ENCODE data around the gene SLC27A5.
A peak's percentile ranks its signal among the peaks of the same experiment; 100 is the strongest.
"Not testable (repeated sequence)": the region's sequence is repeated elsewhere in the genome, so short reads cannot be mapped to it uniquely, and the experiment has no call there.

Gene SLC27A5

DNA sequence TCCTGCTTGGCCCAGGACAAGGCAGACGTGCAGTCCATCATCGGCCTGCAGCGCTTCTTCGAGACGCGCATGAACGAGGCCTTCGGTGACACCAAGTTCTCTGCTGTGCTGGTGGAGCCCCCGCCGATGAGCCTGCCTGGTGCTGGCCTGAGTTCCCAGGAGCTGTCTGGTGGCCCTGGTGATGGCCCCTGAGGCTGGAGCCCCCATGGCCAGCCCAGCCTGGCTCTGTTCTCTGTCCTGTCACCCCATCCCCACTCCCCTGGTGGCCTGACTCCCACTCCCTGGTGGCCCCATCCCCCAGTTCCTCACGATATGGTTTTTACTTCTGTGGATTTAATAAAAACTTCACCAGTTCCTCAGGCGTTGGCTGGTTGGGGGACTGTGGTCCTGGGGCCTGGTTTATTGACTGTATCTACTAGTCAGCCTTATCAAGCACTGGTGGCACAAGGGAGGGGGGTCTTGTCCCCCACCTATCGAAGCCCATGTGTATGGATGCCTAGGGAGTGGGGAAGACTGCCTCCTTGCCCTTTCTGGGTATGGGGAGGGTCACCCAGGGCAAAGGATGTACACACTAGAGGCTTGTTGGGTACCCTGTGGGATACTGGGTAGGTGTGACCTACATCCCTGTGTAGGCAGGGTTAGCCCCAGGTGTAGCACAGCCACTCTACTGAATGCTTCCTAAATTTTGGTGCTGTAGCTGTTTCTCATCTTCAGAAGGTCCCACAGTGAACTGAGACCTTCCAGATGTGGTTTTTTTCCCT lies 38.8 kb upstream of the SLC27A5 start:
- DNase-seq (ENCODE audit: low read depth): no peak

GRCh38 chr19:58549664-58550361 lies 38.0 kb upstream of the SLC27A5 start:
- no peak for DNase-seq (ENCODE audit: low read depth)

- DNase-seq (ENCODE audit: low read depth): no peak
Measured at GRCh38 chr19:58548859-58549663, 37.3 kb upstream of the SLC27A5 start.

- DNase-seq (ENCODE audit: low read depth): no peak
Measured at GRCh38 chr19:58547323-58548312, 35.8 kb upstream of the SLC27A5 start.

GRCh38 chr19:58546019-58546530 lies 34.3 kb upstream of the SLC27A5 start:
- no peak for DNase-seq (ENCODE audit: low read depth)

GRCh38 chr19:58545286-58546018 lies 33.7 kb upstream of the SLC27A5 start:
- DNase-seq (ENCODE audit: low read depth): no peak

GRCh38 chr19:58544591-58545285 lies 32.9 kb upstream of the SLC27A5 start:
- no peak for DNase-seq (ENCODE audit: low read depth)

GRCh38 chr19:58543826-58544590 lies 32.2 kb upstream of the SLC27A5 start, which contains the start of gene TRIM28:
Gene TRIM28 (plus strand): TSS chr19:58544064. CDS start chr19:58544758, 694 bp downstream.
- peak; percentile 100 for DNase-seq (ENCODE audit: low read depth)

DNA sequence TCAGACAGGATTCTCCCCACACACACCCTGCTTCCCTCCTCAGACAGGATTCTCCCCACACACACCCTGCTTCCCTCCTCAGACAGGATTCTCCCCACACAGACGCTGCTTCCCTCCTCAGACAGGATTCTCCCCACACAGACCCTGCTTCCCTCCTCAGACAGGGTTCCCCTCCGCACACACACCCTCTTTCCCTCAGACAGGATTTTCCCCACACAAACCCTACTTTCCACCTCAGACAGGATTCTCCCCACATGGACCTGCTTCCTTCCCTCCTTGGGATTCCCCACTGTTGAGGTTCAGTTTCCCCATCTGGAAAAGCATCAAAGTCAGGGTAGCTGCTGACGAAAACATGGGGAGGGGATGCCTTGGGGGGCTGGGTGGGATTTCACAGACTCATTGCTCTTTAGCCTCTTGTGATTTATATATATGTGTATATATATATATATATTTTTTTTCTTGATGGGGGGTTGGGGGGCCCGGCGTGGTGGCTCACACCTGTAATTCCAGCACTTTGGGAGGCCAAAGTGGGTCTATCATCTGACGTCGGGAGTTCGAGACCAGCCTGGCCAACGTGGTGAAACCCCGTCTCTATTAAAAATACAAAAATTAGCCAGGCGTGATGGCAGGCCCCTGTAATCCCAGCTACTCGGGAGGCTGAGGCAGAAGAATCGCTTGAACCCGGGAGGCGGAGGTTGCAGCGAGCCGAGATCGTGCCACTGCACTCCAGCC lies 31.0 kb upstream of the SLC27A5 start:
- DNase-seq (ENCODE audit: low read depth): not testable (repeated sequence)

GRCh38 chr19:58539169-58539559 lies 27.4 kb upstream of the SLC27A5 start:
- DNase-seq (ENCODE audit: low read depth): not testable (repeated sequence)

- DNase-seq (ENCODE audit: low read depth): no peak
Measured at GRCh38 chr19:58538257-58539168, 26.7 kb upstream of the SLC27A5 start.

DNA sequence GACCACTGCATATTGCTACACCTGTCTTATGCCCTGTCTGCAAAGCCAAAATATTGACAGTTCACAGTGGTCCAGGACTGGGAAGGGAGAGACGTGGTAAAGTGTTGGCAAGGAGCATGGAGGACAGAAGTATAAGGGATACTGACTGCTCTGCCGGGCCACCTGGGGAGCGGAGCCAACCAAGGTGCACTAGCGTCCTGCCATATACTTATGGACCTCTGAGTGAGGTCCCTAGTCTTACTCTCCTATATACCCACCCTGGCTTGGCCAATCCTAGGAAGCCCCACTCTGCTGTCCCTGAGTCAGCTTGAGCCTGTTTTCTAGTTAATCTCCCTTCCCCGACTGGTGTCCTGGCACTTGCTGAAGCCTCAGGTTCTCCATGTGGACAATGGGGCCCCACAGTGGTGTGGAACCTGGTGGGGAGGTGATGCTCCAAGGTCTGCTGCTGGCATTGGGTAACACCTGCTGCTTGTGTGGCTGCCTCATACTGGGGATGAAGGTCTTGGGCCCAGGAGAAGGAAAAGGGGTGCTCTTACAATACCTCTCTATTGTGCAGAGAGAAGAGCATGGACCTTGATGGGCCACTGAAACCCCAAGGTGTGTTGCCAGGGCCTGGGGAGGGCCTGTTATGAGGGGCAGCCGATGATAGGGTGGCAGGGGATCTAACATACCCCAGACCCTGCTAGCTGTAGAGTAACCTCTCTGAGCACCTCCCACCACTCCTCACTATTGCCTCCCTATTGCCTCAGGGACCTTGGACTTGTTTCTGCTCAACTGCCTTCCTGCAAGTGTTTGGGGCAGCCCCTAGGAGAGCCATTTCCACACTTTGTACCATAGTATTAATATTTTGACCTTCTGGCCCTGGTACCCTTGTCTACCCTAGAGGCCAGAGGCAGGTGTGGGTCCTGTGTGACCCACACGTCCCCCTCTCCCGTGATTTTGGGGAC lies 25.3 kb upstream of the SLC27A5 start:
- no peak for DNase-seq (ENCODE audit: low read depth)

DNA sequence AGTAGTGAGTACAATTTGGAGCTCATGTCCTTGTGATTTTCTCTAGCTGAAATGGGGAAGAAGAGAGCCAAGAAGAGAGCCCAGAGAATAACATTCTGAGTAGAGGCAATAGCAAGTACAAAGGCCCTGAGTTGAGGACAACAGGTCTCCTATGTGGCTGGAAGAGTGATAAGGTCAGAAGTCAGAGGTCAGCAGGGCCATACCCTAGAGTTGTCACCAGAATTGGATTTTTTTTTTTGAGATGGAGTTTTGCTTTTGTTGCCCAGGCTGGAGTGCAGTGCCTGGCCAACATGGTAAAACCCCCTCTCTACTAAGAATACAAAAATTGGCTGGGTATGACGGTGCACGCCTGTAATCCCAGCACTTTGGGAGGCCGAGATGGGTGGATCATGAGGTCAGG lies 24.1 kb upstream of the SLC27A5 start:
- no peak for DNase-seq (ENCODE audit: low read depth)

DNA sequence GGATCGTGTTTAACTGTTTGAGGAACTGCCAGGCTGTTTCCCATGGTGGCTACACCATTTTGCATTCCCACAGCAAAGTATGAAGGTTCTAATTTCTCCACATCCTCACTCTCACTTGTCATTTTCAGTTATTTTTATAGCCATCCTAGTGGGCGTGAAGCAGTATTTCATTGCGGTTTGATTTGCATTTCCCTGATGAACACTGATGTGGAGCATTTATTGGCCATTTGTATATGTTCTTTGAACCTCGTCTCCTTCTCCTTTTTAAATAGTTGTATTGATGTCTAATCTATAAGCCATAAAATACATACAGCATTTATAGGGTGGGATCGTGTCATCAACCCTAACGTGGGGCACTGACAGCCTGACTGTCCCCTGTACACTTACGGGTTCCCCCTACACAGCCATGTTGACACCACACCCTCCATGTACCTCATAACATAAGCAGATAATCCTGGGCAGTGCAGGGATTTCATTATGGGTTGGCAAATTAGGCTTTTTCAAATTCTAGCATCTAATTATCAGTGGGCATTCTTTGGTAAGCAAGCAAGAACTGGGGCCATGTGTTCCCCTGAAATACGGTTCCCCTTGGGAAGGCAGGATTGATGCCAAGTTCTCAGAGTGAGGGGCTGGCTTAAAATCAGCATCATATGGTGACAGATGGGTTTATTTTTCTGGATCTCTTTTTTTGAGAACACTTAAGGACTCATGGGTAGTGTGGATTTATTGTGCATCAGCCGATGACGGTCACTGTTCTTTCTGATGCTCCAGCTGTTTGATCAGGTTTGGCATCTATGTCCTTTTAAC lies 19.4 kb upstream of the SLC27A5 start:
- DNase-seq (ENCODE audit: low read depth): no peak

DNA sequence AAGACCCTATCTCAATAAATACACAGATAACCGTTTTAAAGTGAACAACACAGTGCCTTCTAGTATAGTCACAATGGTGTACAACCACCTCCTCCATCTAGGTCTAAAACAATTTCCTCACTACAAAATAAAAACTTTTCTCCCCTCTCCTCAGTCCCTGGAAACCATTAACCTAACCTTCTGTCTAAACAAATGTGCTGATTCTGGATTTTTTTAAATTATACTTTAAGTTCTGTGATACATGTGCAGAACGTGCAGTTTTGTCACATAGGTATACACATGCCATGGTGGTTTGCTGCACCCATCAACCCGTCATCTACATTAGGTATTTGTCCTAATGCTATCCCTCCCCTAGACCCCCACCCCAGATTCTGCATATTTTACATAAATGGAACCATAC lies 17.6 kb upstream of the SLC27A5 start:
- no peak for DNase-seq (ENCODE audit: low read depth)
